Stimulated activated CD4-positive, alpha-beta T cell treated with anti-CD3 and anti-CD28 coated beads, Interleukin-15, amount 100 ng/mL, for 1 hour (primary cell): ENCODE measurements around the gene COQ10A.
A peak's percentile ranks its signal among the peaks of the same experiment; 100 is the strongest.
"Not testable (repeated sequence)": the region's sequence is repeated elsewhere in the genome, so short reads cannot be mapped to it uniquely, and the experiment has no call there.

Experiments used
- DNase-seq, 2 donors: peaks; one replicate each; pipeline ENCODE4 v3.0.0-alpha.2; 2020; ENCODE audit warnings: low read depth in 1 of 2, low spot score in 1 of 2

The COQ10A gene

DNA sequence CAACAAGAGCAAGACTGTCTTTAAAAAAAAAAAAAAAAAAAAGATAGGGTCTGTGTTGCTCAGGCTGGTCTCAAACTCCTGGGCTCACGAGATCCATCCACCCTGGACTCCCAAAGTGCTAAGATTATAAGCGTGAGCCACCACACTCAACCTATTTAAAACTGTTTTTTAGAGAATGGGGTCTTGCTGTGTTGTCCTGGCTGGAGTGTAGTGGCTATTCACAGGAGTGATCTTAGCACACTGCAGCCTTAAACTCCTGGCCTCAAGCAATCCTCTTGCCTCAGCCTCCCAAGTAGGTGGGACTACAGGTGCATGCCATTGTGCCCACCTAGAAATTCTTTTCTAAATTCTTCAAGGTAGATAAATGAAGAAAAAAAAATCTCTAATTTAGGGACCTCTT lies 7.6 kb downstream of the COQ10A start:
- DNase-seq, result no peak

DNA sequence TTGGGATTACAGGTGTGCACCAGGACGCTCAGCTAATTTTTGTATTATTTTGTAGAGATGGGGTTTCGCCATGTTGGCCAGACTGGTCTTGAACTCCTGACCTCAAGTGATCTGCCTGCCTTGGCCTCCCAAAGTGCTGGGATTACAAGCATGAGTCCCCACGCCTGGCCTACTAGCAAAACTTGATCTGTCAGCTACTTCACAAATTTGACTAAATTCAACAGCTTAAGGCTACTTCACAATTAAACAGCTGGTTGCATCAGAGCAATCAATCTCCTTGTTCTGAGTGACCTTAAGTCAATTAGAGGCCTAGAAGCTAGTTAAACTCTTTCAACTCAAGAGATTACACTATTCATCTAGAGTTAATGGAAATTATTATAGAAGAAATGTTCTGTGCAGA lies 12.2 kb downstream of the COQ10A start:
- DNase-seq, result no peak

DNA sequence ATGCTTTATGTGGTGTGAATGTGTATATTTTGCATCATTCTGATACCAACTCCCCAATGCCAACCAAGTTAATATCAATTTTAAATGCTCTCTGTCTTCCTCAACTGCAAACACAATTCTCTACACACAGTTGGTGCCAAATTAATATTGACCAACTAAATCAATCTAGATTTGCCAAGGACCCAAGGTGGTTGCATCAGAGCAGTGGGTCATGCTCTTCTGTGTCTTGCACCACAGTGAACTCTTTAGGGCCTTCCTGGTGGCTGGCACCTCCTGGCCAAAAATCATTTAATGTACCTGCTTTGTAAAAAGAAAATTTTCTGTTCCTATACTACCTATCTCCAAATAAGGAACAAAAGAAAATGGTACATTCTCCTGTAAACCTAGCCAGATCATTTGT lies 14.1 kb downstream of the COQ10A start:
- DNase-seq, result no peak

DNA sequence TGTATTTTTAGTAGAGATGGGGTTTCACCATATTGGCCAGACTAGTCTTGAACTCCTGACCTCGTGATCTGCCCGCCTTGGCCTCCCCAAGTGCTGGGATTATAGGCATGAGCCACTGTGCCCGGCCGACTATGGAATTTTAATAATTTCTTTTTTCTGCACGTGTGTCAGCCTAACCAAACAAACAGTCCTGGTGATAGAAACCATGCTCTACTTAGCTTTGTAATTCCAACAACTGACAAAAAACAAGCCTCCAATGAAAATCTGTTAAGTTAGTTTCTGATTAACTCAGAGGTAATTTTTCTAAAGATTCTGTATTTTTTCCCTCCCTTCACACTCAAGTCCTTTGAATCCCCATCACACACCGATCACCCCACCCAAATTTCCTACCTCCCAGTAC lies 15.3 kb downstream of the COQ10A start:
- no peak for DNase-seq

DNA sequence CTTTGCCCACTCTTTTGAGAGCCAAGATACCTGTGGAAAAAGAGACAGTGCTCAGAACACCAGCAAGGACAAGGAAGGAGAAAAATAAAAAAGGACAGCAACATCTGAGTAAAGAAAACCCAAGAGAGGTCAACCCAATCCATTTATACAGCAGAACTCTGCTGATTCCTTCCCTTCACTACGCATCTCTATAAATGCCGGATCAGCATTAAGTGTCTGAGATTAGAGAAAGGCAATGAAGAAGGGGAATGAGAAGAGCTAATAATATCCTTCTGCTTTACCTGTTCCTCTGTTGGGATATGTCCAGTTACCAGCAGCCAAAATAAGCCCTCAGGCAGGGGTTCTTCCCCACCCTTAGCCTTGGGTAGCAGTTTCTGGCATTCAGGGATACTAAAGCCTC lies 15.8 kb downstream of the COQ10A start:
- no peak for DNase-seq

DNA sequence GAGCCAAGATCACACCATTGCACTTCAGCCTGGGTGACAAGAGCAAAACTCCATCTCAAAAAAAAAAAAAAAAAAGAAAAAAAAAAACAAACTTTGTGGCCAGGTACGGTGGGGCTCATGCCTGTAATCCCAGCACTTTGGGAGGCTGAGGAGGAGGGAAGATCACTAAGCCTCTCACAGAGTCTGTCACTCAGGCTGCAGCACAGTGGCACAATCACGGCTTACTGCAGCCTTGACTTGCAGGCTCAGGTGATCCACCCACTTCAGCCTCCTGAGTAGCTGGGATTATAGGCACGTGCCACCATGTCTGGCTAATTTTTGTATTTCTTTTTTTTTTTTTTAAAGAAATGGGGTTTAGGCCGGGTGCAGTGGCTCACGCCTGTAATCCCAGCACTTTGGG lies 17.5 kb downstream of the COQ10A start:
- DNase-seq, result not testable (repeated sequence)

DNA sequence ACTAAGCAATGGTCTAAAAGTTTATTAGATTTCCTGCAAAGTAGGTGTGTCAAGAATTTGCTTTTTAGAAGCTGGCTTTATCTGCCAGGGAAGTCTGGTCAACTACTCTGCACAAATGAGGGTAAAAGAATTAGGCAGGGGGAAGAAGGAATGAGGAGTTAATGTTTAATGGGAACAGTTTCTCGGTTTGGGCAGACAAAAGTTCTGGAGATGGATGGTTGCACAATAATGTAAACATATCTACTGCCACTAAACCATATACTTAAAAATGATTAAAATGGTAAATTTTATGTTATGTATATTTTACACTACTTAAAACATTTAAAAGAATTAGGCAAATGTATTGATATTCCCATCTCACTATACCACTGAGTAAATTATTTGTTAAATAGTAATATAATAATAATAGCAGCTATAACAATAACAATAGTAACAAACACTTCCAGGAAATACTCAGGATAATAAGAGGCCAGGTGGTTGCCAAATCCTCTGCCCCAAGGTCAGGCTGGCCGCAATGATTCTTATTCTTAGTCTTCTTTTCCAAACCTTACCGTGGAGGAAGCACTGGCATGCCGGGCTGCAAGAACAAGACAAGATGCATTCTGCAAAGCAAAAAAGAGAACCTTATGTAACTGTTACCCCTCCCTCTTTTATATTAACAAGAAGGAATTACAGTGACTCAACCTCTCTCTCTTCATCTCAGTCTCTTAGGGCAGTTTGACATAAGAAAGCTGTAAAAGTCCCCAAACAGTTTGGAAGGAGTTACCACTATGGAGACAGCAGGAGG lies 19.5 kb downstream of the COQ10A start:
- no peak for DNase-seq

DNA sequence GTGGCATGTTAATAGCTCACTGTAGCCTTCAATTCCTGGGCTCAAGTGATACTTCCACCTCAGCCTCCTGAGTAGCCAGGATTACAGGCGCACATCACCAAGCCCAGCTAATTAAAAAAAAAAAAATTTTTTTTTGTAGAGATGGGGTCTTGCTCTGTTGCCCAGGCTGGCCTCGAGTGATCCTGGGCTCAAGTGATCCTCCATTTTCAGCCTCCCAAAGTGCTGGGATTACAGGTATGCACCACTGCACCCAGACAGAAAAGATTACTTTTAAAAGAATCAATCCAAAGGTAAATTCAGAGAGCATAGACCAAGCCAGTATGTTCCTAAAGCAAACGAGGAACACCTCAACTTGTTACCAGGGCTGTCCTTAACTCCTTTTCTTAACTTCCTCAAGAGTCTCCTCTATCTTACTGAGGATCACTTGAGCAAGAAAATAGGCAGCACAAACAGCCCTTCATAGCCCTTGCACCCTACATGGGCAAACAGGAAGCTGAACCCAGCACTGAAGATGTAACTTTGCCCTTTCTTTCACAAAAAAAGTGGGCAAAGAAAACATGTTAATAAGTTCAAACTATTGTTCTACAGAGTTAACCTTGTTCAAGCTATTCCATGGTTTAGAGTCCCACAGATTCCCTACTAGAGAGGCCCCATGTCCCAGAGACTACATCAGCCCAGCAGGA lies 22.1 kb downstream of the COQ10A start:
- DNase-seq, result no peak

DNA sequence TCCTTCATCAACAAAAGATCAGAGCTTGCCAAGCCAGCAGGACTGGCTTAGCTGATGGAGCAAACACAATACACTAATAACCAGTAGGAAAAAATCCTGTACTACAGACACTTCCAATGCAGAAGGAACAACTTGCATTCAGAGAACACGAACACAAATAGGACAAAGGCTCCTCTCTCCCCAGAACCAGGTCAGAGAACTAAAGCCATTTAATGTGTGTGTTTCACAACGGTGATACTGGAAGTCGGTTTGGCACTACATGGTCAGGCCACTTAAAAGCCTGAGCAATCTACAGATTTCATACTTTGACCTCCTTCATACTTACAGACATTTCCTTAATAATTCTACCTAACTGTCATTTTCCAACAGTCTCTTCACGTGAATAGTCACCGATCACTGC lies 27.1 kb downstream of the COQ10A start:
- no peak for DNase-seq

DNA sequence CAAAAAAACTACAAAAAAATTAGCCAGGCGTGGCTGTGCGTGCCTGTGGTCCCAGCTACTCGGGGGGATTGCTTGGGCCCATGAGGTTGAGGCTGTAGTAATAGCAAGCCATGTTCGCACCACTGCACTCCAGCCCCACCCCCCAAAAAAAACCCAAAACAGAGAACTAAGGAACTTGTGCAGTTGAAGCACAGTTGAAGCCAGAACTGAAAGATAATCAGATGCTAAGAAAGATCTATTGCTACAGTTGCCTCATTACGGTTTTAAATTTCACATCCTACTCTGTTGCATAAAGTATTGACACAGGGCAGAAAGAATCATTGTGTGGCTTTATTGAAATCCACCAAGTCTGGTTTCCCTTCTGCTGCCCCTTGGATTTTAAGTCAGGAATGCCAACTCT lies 29.6 kb downstream of the COQ10A start:
- DNase-seq, result no peak

DNA sequence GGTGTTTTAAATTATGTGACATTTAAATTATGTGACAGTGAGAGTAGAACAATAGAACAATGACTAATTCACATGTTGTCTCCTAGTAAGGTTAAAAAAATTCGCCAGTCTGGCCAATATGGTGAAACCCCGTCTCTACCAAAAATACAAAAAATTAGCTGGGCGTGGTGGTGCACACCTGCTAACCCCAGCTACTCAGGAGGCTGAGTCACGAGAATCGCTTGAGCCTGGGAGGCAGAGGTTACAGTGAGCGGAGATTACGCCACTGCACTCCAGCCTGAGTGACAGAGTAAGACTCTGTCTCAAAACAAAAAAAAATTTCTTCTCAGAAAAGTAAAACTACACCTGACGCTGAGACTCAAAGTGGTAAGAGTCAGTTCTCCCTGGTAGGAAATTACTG lies 30.7 kb downstream of the COQ10A start:
- no peak for DNase-seq

DNA sequence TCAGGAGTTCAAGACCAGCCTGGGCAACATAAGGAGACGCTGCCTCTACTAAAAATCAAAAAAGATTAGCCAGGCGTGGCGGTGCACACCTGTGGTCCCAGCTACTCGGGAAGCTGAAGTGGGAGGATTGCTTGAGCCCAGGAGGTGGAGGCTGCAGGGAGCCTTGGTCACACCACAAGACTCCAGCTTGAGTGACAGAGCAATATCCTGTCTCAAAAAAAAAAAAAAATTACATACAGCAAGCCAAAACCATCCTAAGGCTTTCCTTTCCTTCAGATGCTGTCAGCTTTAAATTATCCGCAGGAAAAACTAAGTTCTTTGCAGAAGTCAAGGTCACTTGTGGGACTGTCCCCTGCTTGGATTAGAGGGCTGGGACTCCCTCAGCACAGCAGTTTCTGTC lies 32.1 kb downstream of the COQ10A start:
- no peak for DNase-seq

DNA sequence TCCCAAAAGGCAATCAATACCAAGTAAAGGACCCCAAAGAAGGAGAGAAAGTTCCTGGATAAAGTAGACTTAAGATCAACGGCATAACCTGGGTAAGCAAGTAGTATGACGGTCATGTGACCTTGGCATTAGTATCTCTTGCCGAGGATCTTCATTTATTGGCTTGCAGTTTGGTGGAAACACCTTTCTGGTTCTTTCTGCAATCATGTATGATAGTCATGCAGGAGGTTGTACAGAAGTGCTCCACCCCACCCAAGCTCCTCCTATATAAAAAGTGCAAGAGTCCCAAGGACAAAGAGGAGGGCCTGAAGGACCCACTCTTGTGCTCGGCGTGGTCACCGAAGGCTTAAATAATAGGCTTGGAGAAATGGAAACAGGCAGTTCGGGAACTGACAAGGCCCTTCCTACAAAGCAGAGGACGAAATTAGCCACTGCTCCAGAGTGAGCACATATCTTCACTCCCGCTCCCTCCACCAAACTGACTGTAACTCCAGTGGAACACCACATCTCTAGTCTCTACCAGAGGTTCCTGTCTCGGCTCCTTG lies 32.6 kb downstream of the COQ10A start:
- DNase-seq, result no peak

DNA sequence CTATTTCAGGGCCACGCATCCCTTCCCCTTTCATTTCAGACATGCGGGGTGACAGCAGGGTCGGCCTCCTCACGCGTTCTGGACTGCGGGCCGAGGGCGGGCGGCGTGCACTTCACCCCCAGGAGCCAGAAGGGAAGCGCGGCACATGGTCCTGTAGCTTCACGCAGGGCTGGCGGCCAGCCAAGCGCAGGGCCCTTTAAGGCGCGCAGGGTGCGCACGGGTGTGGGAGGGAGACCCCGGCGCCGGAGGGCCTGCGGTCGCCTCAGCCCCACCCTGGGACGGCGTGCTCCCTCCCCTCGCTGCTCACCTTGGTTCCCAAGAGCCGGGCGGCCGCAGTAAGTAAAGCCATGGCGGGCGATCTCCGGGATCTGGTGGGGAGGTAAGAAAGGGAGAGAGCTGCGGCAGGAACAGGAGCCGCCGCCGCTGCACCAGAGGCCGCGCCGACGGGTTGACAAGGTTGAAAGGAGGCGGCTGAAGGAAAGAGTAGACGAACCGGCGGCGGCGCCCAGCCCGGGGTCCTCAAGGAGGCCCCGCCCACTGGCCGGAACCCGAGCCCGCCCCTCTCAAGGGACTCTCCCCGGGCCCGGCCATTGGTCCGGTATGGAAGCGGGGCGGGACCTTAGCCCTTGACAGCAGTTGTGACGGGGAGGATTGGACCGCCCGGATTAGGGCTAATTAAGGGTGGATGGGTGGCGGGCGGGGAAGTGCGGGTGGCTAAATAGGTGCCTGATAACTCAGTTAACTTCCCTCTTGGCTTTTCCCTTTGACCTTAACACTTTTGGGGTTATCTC lies 33.3 kb downstream of the COQ10A start, which contains the start of gene CS:
TSS of gene CS (minus strand) at position 478 of the 791 bp plus-strand sequence. CDS start at position 349, 129 bp downstream.
- DNase-seq, result peak; percentile 94 to 97

DNA sequence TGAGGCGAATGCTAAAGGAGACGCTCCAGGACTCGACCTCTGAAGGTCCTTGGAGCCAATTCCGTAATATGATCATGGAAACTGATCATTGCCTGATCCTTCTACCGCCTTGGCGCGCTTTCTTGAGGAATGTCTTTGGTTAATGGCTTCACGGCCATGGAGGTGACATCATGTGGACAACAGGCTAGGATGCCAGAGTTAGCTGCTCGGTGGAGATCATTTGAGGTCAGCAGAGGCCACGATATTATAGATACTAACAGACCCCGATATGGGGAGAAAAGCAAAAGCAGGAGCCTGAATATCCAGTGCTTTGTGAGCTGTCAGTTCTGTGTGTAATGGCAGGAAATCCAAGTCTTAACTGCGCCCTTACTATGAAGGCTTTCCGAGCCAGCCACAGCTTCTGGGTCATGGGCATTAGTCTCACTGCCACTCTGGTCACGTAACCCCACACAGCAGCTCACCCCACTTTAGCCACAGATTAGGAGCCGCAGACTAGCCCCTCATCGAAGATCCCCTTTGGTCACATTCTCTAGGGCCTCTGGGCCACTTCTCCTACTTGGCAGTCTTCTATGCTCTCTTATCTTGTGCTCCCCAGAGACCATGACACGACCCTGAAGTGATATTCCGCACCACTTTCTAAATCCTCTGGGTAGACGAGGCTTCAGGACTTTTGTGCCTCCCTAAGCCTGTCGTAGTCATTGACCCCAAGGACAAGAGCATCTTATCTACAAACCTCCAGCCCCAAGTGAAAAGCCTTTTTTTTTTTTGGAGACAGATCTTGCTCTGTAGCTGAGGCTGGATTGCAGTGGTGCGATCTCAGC lies 34.1 kb downstream of the COQ10A start:
- no peak for DNase-seq

DNA sequence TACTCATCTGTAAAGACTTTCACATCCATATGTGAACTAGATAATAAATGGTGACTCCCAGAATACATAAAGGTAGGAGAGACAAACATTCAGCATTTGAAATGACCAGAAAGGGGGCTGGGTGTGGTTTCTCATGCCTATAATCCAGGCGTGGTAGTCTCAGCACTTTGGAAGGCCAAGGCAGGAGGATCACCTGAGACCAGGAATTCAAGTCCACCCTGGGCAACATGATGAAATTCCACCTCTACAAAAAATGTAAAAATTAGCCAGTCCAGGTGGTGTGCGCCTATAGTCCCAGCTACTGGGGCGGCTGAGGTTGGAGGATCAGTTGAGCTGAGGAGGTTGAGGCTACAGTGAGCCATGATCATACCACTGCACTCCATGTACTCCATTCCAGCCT lies 37.5 kb downstream of the COQ10A start:
- DNase-seq, result no peak

DNA sequence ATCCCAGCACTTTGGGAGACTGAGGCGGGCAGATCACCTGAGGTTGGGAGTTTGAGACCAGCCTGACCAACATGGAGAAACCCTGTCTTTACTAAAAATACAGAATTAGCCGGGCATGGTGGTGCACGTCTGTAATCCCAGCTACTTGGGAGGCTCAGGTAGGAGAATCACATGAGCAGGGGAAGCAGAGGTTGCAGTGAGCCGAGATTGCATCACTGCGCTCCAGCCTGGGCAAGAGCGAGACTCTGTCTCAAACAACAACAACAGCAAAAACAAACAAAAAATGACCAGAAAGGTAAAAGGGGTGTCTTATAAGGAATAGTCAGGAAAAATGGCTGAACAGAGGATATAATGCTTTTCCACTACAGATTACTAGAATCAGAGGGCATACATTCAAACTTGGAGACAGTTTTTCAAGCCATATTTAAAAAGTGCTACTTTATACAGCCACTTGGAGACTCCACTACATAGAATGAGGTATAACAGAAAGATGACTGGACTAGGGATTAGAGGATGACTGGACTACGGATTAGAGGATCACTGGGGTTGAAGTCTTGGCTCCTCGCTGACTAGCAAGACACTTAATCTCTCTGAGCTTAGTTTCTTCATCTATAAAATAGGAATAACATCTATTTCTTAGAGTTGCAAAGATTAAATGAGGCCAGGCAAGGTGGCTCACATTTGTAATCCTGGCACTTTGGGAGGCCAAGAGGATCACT lies 38.3 kb downstream of the COQ10A start:
- DNase-seq, result no peak

DNA sequence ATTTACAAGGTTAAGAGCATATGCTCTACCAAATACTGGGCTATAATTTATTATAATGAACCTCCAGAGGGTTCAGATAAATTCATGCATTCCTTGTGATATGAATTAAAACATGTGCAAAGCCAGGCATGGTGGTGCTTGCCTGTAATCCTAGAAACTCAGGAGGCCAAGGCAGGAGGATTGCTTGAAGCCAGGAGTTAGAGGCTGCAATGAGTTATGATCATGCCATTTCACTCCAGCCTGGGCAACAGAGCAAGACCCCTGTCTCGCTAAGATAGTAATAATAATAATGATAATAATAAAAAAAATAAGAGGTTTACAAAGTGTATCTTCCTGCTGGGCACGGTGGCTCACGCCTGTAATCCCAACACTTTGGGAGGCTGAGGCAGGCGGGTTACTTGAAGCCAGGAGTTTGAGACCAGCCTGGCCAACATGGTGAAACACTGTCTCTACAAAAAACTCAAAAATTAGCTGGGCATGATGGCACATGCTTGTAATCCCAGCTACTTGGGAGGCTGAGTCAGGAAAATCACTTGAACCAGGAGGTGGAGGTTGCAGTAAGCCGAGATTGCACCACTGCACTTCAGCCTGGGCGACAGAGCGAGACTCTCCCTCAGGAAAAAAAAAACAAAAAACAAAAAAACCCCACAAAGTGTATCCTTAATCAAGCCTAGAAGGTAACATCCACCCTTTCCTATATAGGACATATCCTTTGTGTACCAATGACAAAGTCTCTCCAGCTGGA lies 40.7 kb downstream of the COQ10A start:
- no peak for DNase-seq

DNA sequence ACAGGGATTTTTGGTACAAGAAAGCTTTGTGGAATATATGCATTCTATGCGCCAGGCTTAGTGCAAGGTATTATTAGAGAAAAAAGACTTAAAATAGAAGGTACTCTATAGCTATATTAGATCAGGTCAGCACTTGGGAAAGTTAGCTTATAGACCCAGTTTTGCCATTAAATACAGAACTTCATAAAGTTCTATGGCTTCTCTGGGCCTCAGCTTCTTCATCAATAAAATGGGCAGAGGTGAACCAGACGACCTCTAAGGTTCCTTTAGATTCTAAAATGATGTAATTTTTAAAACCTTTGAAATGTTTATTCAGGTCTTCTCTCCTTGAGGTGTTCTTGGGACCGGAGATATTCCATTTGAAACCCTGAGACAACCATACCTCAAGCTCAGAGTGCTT lies 42.0 kb downstream of the COQ10A start:
- DNase-seq, result no peak
